Measurements from ENCODE around the gene ADAM10.

The ADAM10 gene

GRCh38 chr15:58699769-58700168 lies 49.7 kb downstream of the ADAM10 start:
- TF ChIP-seq CTCF (IDR thresholded peaks at IDR 0.05; ENCODE audit: extremely low read depth, missing control alignments) = no peak
- DNase-seq (ENCODE audit: low spot score) = no peak

GRCh38 chr15:58698887-58699641 lies 50.4 kb downstream of the ADAM10 start:
- DNase-seq (ENCODE audit: low spot score) = no peak
- TF ChIP-seq CTCF (IDR thresholded peaks at IDR 0.05; ENCODE audit: extremely low read depth, missing control alignments) = no peak

GRCh38 chr15:58697220-58697619 lies 52.3 kb downstream of the ADAM10 start:
- TF ChIP-seq CTCF (IDR thresholded peaks at IDR 0.05; ENCODE audit: extremely low read depth, missing control alignments) = no peak

GRCh38 chr15:58696738-58697137 lies 52.8 kb downstream of the ADAM10 start:
- no peak for TF ChIP-seq CTCF (IDR thresholded peaks at IDR 0.05; ENCODE audit: extremely low read depth, missing control alignments)
- no peak for DNase-seq (ENCODE audit: low spot score)

More at GRCh38 chr15:58697220-58697619, 52.3 kb downstream of the ADAM10 start:
- DNase-seq (ENCODE audit: low spot score) = no peak

- no peak for DNase-seq (ENCODE audit: low spot score)
- TF ChIP-seq CTCF (IDR thresholded peaks at IDR 0.05; ENCODE audit: extremely low read depth, missing control alignments) = no peak
These were observed 54.7 kb downstream of the ADAM10 start for GRCh38 chr15:58694641-58695398.

- no peak for DNase-seq (ENCODE audit: low spot score)
- TF ChIP-seq CTCF (IDR thresholded peaks at IDR 0.05; ENCODE audit: extremely low read depth, missing control alignments) = no peak
These were observed 58.8 kb downstream of the ADAM10 start for GRCh38 chr15:58690703-58691102.

GRCh38 chr15:58689646-58690045 lies 59.9 kb downstream of the ADAM10 start:
- no peak for TF ChIP-seq CTCF (IDR thresholded peaks at IDR 0.05; ENCODE audit: extremely low read depth, missing control alignments)
- DNase-seq (ENCODE audit: low spot score) = no peak

All from GM20000 (cell line).